ENCODE measurements around the gene SLC8A3.

GRCh38 chr14:70004791-70005190, 184.0 kb downstream of the SLC8A3 start:
- no peak for TF ChIP-seq POLR2AphosphoS5 (IDR thresholded peaks at IDR 0.05; ENCODE audit: low read depth)
- TF ChIP-seq, protein P1, sequence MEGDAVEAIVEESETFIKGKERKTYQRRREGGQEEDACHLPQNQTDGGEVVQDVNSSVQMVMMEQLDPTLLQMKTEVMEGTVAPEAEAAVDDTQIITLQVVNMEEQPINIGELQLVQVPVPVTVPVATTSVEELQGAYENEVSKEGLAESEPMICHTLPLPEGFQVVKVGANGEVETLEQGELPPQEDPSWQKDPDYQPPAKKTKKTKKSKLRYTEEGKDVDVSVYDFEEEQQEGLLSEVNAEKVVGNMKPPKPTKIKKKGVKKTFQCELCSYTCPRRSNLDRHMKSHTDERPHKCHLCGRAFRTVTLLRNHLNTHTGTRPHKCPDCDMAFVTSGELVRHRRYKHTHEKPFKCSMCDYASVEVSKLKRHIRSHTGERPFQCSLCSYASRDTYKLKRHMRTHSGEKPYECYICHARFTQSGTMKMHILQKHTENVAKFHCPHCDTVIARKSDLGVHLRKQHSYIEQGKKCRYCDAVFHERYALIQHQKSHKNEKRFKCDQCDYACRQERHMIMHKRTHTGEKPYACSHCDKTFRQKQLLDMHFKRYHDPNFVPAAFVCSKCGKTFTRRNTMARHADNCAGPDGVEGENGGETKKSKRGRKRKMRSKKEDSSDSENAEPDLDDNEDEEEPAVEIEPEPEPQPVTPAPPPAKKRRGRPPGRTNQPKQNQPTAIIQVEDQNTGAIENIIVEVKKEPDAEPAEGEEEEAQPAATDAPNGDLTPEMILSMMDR (IDR thresholded peaks at IDR 0.05; ENCODE audit: insufficient read depth, low read length) = no peak
- TF ChIP-seq, protein P2, sequence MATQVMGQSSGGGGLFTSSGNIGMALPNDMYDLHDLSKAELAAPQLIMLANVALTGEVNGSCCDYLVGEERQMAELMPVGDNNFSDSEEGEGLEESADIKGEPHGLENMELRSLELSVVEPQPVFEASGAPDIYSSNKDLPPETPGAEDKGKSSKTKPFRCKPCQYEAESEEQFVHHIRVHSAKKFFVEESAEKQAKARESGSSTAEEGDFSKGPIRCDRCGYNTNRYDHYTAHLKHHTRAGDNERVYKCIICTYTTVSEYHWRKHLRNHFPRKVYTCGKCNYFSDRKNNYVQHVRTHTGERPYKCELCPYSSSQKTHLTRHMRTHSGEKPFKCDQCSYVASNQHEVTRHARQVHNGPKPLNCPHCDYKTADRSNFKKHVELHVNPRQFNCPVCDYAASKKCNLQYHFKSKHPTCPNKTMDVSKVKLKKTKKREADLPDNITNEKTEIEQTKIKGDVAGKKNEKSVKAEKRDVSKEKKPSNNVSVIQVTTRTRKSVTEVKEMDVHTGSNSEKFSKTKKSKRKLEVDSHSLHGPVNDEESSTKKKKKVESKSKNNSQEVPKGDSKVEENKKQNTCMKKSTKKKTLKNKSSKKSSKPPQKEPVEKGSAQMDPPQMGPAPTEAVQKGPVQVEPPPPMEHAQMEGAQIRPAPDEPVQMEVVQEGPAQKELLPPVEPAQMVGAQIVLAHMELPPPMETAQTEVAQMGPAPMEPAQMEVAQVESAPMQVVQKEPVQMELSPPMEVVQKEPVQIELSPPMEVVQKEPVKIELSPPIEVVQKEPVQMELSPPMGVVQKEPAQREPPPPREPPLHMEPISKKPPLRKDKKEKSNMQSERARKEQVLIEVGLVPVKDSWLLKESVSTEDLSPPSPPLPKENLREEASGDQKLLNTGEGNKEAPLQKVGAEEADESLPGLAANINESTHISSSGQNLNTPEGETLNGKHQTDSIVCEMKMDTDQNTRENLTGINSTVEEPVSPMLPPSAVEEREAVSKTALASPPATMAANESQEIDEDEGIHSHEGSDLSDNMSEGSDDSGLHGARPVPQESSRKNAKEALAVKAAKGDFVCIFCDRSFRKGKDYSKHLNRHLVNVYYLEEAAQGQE (IDR thresholded peaks at IDR 0.05; ENCODE audit: insufficient replicate concordance, low read depth) = no peak
- TF ChIP-seq SPI1 (IDR thresholded peaks at IDR 0.05; ENCODE audit: borderline replicate concordance, low read depth) = no peak
- TF ChIP-seq GABPA (IDR thresholded peaks at IDR 0.05; ENCODE audit: low read depth) = no peak

Measured in HL-60 (cell line).